ENCODE measurements around the gene SLC48A1.

- TF ChIP-seq POLR2A (IDR thresholded peaks at IDR 0.05), result no peak
- TF ChIP-seq CTCF (IDR thresholded peaks at IDR 0.05), result no peak
Observed at GRCh38 chr12:47750916-47751470, 22.0 kb upstream of the SLC48A1 start.

Data from prostate gland (tissue), 2 donors.